ENCODE measurements around the gene ANKRD11.
A peak's percentile ranks its signal among the peaks of the same experiment; 100 is the strongest.

The ANKRD11 gene

DNA sequence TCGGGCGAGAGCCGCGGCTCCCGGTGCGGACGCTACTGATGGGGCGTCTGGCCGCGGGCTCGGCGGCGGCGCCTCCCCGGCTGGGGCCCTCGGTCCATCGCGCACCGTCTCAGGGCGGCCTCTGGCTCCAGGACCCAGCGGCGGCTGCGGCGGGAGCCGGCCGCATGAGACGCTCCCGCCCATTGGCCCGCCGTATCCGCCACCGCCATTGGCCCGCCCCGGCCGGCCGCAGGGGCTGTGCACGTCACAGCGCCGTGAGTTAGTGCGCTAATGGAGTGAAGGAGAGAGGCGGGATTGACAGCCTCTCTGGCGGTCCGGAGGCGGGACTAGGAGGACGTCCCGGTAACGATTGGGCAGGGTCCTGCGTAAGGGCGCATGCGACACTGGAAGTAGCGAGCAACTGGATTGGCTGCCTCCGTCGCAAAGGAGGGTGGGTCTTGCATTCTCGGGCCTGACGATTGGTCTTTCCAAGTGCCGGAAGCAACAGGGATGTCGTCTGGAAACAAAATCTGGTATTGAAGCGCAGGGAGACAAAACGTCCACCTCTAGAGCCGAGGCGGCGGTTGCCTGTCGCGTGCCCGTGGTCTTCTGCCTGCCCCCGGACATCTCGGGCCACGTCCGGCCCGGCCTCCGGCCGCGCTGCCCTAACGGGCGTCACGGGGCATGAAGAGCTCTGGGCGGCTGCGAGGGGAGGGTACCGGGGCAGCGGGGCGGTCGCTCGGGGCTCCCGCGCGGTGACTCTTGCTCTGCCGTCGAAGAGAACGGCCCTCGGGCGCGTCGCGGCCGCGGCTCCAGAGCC is at the start of gene ANKRD11:
ANKRD11 (minus strand) TSS at position 123 of the 799 bp plus-strand sequence. CDS start 173,542 bp downstream, outside the sequence.
- DNase-seq: peak; percentile 98 to 100 (median 99)
- intact Hi-C loops (cut with DNase I): loop anchor here (1.0 to 10.0 kb wide), 3 partner anchors 18 to 156 kb away; partner anchors contain the start of gene SPG7

DNA sequence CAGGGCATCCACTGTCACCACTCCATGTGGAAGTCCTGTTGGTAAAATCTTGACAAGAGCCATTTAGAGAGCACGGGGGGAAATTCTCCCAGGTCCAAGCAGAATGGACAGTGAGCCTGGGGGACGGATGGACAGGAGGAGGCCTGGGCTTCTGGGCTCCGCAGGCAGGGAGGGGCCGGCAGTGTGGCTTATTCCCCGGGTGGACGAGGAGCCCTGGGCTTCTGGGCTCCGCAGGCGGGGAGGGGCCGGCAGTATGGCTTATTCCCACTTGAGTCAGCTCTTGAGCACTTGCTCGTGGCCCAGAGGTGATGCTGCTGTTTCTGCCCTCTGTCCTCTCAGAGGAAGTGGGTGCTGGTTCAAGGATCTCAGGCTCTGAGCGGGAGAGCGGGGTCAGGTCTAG is 47.9 kb upstream of the ANKRD11 start:
- intact Hi-C loops (cut with DNase I): no loop called here
- no peak for DNase-seq

DNA sequence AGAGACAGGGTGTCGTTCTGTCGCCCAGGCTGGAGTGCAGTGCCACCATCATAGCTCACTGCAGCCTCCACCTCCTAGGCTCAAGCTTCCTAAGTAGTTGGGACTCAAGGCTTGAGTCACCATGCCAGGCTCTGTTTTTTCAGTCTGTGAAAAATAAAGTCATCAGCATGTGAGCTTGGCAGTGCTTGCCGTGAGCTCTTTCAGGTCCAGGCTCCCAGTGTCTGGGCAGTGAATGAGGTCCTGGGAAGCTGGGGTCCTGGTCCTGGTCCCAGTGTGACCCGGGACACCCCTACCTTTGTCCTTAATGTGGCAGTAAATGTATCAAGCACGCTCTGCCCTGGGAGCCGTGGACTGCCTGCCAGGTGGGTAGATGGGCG is 47.2 kb upstream of the ANKRD11 start:
- intact Hi-C loops (cut with DNase I): no loop called here
- no peak for DNase-seq

DNA sequence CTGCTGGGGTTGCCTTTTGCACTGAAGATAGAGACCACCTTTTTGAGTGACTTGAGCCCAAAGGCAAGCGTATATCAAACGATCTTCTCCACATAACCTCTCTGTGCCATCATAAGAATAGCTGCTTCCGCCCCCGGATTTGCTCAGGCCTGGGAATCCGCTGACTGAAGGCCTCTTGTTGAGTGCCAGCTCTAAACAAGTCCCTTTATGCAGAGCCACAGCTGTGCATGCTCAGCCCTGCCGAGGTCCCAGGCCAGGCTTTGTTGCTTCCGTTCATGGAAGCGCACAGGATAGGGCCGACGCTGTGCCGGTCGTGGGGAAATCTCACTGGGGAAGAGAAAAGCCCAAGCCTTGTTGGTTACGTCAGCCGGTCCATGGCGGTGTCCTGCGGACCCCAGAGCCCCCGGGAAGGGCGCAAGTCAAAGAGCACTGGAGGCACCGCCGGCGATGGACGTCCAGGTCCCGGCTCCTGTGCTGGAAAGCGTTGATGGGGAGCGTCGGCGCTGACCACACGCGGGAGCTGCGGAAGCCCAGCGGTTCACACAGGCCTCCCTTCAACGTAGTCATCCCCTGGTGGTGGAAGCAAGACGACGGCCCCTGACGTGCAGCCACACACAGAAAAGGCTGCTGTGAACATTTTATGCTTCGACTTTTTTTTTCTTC is 46.7 kb upstream of the ANKRD11 start:
- intact Hi-C loops (cut with DNase I): no loop called here
- DNase-seq: peak; percentile 49 to 88 (median 78)

GRCh38 chr16:89536371-89536770 is 46.0 kb upstream of the ANKRD11 start:
- no peak for DNase-seq
- intact Hi-C loops (cut with DNase I): no loop called here

- intact Hi-C loops (cut with DNase I): no loop called here
- peak in 10 of 42 donors; percentile 22 to 60 (median 39) for DNase-seq
Observed at GRCh38 chr16:89534252-89534756, 43.9 kb upstream of the ANKRD11 start.

- no peak for DNase-seq
- intact Hi-C loops (cut with DNase I): no loop called here
Observed at GRCh38 chr16:89531821-89532526, 41.6 kb upstream of the ANKRD11 start.

DNA sequence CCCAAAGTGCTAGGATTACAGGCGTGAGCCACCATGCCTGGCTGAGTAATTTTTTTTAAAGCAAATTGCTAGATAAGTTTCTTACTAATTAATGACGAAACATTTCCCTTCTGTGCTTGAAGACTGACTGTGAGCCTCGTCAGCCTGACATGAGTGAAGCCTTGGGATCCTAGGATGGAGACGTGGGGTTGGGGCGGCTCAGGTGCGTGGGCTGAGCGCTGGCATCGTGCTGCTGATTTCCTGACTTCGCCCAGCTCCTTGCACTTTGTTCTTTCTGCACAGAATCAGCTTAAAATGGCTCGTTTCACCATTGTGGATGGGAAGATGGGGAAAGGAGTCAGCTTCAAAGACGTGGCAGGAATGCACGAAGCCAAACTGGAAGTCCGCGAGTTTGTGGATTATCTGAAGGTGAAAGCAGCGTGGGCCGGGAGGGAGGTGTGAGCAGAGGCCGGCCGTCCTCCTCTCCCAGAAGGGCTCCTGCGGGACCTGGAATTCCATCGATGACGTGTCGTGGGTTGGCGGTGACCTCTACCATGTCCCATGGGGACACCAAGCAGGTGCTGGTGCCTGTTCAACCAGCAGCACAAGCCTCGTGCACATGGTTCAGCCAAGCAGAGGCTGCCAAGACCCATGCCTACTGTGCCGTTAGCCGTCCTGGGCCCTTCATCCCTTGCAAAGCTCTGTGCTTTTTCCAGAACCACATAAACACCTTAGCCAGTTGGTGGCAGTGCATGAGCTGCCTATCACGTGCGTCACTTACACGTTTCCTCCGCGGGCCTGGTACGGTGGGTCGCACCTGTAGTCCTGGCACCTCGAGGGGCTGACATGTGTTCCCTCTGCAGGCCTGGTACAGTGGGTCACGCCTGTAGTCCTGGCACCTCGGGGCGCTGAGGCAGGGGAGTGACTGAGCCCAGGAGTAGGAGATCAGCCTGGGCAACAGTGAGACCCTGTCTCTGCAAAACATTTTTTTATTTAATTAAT is 40.3 kb upstream of the ANKRD11 start:
- DNase-seq: peak in 36 of 42 donors; percentile 29 to 83 (median 54)
- intact Hi-C loops (cut with DNase I): no loop called here

- DNase-seq: no peak
- intact Hi-C loops (cut with DNase I): no loop called here
Observed at GRCh38 chr16:89529097-89529496, 38.7 kb upstream of the ANKRD11 start.

DNA sequence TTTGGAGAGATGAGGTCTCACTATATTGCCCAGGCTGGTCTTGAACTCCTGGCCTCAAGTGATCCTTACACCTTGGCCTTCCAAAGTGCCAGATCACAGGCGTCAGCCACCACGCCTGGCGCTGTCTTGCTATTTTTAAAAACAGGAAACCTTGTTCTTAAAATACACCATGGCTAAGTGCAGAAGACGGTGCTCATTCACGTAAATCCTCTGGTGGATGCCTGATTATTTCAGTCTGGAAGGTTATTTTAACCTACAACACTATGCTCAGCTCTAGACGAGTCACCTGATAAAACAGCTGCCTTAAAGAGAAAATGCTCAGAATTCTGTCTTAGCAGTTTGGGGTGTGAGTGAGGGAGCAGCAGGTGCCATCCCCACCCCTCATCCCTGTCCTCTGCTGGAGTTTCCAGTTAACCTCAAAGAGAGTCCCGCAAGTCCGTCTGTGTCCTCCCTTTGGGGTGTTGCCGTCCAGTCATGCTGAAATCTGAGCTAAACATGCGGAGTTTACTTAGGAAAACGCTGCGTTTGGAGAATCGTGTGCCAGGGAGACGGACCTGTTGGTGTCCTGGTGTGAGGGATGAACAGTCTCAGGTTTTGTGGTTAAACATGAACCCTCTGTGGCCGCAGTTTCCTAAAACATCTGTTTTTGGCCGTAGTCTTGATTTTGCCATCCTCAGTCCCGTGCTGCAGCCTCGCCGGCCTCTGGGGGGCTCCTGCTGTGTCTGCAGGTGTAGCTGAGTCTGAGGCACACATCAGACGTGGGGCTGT is 35.0 kb upstream of the ANKRD11 start:
- intact Hi-C loops (cut with DNase I): no loop called here
- no peak for DNase-seq

DNA sequence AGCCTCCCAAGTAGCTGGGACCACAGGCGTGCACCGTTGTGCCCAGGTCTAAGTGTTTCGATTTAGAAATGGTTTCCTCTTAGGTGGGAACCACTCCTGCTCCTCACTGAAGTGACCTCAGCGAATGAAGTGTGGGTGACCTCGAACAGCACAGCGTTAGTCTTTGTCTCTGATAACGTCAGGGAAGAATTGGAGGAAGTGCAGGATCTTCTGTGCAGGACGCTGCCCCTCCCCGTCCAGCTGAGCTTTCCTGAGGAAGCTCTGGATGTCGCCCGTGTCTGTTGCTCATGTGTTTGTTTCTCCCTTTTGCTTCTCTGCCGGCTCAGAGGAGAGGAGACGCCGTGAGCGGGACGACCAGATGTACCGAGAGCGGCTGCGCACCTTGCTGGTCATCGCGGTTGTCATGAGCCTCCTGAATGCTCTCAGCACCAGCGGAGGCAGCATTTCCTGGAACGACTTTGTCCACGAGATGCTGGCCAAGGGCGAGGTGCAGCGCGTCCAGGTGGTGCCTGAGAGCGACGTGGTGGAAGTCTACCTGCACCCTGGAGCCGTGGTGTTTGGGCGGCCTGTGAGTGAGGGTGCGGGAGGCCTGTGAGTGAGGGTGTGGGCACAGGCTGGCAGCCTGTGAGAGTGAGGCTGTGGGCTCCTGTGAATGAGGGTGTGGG is 33.5 kb upstream of the ANKRD11 start:
- intact Hi-C loops (cut with DNase I): no loop called here
- DNase-seq: no peak

DNA sequence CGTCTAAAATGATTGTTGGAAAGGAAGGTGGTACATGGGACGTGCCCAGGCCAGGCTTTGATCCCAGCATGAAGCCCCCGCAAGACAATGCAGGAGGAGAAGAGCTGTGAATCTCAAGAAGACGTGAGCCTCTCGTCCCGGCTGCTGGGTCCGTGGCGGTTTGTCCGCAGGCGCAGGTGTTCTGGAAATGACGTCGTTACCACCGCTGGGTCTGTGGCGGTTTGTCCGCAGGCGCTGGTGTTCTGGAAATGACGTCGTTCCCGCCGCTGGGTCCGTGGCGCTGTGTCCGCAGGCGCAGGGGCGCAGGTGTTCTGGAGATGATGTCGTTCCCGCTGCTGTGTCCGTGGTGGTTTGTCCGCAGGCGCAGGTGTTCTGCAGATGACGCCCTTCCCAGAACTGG is 31.9 kb upstream of the ANKRD11 start:
- DNase-seq: no peak
- intact Hi-C loops (cut with DNase I): no loop called here

GRCh38 chr16:89519881-89520280 is 29.5 kb upstream of the ANKRD11 start:
- intact Hi-C loops (cut with DNase I): no loop called here
- DNase-seq: no peak

DNA sequence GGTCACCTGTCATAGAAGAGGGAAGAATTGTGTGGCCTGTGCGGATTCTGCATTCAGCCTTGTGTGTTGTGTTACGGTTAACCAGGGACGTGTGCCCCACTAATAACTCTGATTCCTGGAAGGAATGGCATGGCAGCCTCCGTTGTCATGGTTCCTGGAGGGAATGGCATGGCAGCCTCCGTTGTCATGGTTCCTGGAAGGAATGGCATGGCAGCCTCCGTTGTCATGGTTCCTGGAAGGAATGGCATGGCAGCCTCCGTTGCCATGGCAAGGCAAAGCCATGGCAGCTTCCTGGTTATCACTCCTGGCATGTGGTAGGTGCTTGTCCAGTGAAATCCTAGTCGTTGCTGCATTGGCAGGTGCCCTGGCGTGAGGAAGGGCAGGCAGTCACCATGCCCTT is 26.8 kb upstream of the ANKRD11 start:
- intact Hi-C loops (cut with DNase I): no loop called here
- peak in 2 of 42 donors; percentile 16 to 35 for DNase-seq

GRCh38 chr16:89512453-89512852 is 22.1 kb upstream of the ANKRD11 start:
- DNase-seq: no peak
- intact Hi-C loops (cut with DNase I): no loop called here

GRCh38 chr16:89511374-89511773 is 21.0 kb upstream of the ANKRD11 start:
- intact Hi-C loops (cut with DNase I): no loop called here
- no peak for DNase-seq

DNA sequence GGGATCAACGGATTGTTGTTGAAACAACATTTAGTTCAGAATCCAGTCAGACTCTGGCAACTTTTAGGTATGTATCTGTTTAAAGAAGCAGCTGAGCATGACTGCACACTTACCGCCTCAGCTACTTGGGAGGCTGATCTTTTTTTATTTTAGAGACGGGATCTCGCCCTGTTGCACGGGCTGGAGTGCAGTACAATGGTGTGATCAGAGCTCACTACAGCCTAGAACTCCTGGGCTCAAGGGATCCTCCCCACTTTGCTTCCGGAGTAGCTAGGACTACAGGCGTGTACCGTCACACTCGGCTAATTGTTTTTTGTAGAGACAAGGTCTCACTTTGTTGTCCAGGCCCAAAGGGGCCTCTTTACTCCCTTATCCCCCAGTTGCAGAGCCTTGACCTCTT is 20.2 kb upstream of the ANKRD11 start:
- no peak for DNase-seq
- intact Hi-C loops (cut with DNase I): no loop called here
